Testis (tissue), 3 donors: ENCODE data around the gene TSHZ3. TPM values are rescaled to one million over a fixed set of nuclear protein-coding genes. Genes with fewer than 3 reads are reported as not detected.

Source experiments
- DNase-seq: peaks from one replicate; pipeline ENCODE4 v3.0.0-alpha.2; 2019
- H3K27ac ChIP-seq, 2 donors: fragments of 200-600 bp; sonication (generic); one replicate each; pipeline ENCODE4 v1.5.1; 2019
- H3K27me3 ChIP-seq: fragments of 200-600 bp; sonication (generic); one replicate; pipeline ENCODE4 v1.5.1; 2019
- H3K36me3 ChIP-seq: fragments of 200-600 bp; sonication (generic); one replicate; pipeline ENCODE4 v1.5.1; 2017; ENCODE audit warnings: low read depth; ENCODE audit errors: missing control alignments
- H3K4me1 ChIP-seq: fragments of 200-600 bp; sonication (generic); one replicate; pipeline ENCODE4 v1.5.1; 2019
- H3K4me3 ChIP-seq, 2 donors: fragments of 200-600 bp; sonication (generic); one replicate each; pipeline ENCODE4 v1.5.1; 2017 to 2019
- H3K9me3 ChIP-seq: fragments of 200-600 bp; sonication (generic); one replicate; pipeline ENCODE4 v1.5.1; 2017
- POLR2A ChIP-seq: fragments of 450-650 bp; IDR thresholded peaks from one replicate; pipeline ENCODE4 v1.6.1; 2017; ENCODE audit warnings: antibody characterized with exemption, mild to moderate bottlenecking, moderate library complexity
- WGBS, 2 donors: methylation state at CpG; one replicate each; pipeline ENCODE4 v1.1.5; 2018; 5-methylcytosine and 5-hydroxymethylcytosine counted together
- intact Hi-C: fragments of 100-400 bp; cut with DNase I; formaldehyde crosslinking; loops from one replicate; pipeline ENCODE4 v1.15.1; 2023; ENCODE audit warnings: low total_unique reads
- polyA plus RNA-seq: library from polyadenylated mRNA; stranded (reverse); fragments of 350-450 nt; fragmentation: Illumina TruSeq; extraction: RNeasy Lipid Tissue Mini Kit (QIAGEN cat#74804); gene quantifications from one replicate; pipeline ENCODE4 v1.2.3, GENCODE V29; 2014; ENCODE audit warnings: low read depth, low replicate concordance; ENCODE audit not compliant: insufficient read depth
- total RNA-seq, 2 donors: library from RNA; depleted of rRNA; stranded (reverse); fragments of >200 nt; gene quantifications; one replicate each; pipeline ENCODE4 v1.2.3, GENCODE V29; 2016
- TF ChIP-seq, protein P1 (sequence below), 3 experiments: fragments of 450-650 bp in 2 of 3; fragments of 200-600 bp in 1 of 3; sonication (generic) in 1 of 3; IDR thresholded peaks; one replicate each; pipeline ENCODE4 v1.5.1; 2016 to 2019; ENCODE audit warnings: antibody characterized with exemption in 3 of 3, mild to moderate bottlenecking in 2 of 3, moderate library complexity in 1 of 3

TSHZ3 gene
- total and polyA plus RNA-seq, 3 donors from 2014 or later: 6.8 to 12.7 (median 8.0) TPM

- Histone ChIP-seq H3K27ac (no peak overlapping the region), H3K9me3 (no peaks in the 10 kb centered on the region), H3K36me3 (no peaks in the 10 kb centered on the region), H3K4me1 (no peaks in the 10 kb centered on the region), H3K27me3 (no peaks in the 10 kb centered on the region), H3K4me3 (no peak overlapping the region)
- TF ChIP-seq, protein P1, sequence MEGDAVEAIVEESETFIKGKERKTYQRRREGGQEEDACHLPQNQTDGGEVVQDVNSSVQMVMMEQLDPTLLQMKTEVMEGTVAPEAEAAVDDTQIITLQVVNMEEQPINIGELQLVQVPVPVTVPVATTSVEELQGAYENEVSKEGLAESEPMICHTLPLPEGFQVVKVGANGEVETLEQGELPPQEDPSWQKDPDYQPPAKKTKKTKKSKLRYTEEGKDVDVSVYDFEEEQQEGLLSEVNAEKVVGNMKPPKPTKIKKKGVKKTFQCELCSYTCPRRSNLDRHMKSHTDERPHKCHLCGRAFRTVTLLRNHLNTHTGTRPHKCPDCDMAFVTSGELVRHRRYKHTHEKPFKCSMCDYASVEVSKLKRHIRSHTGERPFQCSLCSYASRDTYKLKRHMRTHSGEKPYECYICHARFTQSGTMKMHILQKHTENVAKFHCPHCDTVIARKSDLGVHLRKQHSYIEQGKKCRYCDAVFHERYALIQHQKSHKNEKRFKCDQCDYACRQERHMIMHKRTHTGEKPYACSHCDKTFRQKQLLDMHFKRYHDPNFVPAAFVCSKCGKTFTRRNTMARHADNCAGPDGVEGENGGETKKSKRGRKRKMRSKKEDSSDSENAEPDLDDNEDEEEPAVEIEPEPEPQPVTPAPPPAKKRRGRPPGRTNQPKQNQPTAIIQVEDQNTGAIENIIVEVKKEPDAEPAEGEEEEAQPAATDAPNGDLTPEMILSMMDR (IDR thresholded peaks at IDR 0.05): no peak
- TF ChIP-seq POLR2A: no peak
- 92 to 94% methylated on average over 6 of the region's 6 CpGs for WGBS, 2 donors
- DNase-seq: no peak
- intact Hi-C loops: no loop called here
These were observed 41.5 kb upstream of the TSHZ3 start for GRCh38 chr19:31390711-31391110.

DNA sequence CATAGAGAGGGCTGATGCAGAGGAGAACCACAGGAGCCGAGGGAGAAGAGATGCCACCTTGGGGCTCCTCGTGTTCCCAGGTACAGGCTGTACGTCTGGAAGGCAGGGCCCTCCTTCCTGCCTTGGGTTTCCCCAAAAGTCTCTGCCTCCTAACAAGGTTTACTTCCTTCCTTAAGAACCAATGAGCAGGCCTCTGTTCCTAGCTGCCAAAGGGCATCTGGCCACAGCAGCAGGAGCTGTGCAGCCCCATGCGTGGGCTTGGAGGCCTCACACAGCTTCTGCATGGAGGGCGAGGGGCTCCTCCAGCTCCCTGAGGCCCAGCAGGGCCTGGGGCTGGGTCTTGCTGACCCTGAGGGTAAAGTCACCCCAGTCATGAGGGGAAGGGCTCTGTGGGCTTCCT, 40.6 kb upstream of the TSHZ3 start:
- Histone ChIP-seq H3K36me3 (no peaks in the 10 kb centered on the region), H3K27me3 (no peaks in the 10 kb centered on the region), H3K27ac (no peak overlapping the region), H3K9me3 (no peaks in the 10 kb centered on the region), H3K4me1 (no peaks in the 10 kb centered on the region), H3K4me3 (no peak overlapping the region)
- TF ChIP-seq, protein P1 (IDR thresholded peaks at IDR 0.05): no peak
- TF ChIP-seq POLR2A: no peak
- no peak for DNase-seq
- intact Hi-C loops: no loop called here
- WGBS, 2 donors: 65 to 92% methylated on average over 3 to 5 of the region's 5 CpGs

DNA sequence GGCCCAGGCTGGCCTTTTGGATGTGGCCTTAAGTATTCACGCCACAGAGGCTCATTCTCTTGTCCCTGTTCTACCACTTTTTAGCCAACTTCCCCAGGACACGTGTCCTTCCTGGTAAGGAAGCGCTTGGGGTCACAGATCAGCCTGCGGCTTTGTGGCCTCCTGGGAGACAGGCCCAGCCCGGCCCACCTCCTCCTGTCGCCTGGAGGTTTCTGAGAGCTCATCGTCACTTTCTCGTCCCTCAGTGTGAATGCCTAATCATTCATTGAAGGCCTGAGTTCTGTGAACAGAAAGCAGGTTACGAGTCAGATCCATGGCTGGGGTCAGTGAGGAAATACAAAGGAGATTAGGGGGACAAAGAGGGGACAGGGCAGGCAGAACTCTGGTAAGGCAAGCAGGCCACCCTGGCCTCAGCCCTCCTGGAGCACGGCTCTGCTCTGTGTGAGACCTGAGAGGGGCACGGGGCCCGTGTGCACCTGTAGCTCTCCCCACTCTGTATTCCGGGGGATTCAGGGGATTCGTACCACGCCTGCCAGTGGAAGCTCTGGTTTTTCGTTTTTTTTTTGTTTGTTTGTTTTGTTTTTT, 38.6 kb upstream of the TSHZ3 start:
- Histone ChIP-seq H3K36me3 (no peaks in the 10 kb centered on the region), H3K4me3 (no peak overlapping the region), H3K9me3 (no peaks in the 10 kb centered on the region), H3K27ac (no peak overlapping the region), H3K27me3 (no peaks in the 10 kb centered on the region), H3K4me1 (no peaks in the 10 kb centered on the region)
- TF ChIP-seq, protein P1 (IDR thresholded peaks at IDR 0.05): no peak
- no peak for TF ChIP-seq POLR2A
- intact Hi-C loops: no loop called here
- 88 to 90% methylated on average over 16 of the region's 16 CpGs for WGBS, 2 donors
- no peak for DNase-seq

- intact Hi-C loops: no loop called here
- H3K4me3 ChIP-seq: no peak overlapping the region
- 94% methylated on average over 5 to 8 of the region's 8 CpGs for WGBS, 2 donors
- H3K4me1 ChIP-seq: no peaks in the 10 kb centered on the region
- no peak for TF ChIP-seq POLR2A
- TF ChIP-seq, protein P1 (IDR thresholded peaks at IDR 0.05): no peak
- H3K27me3 ChIP-seq: no peaks in the 10 kb centered on the region
- H3K9me3 ChIP-seq: no peaks in the 10 kb centered on the region
- H3K36me3 ChIP-seq: no peaks in the 10 kb centered on the region
- H3K27ac ChIP-seq: no peak overlapping the region
- DNase-seq: no peak
These were observed 37.6 kb upstream of the TSHZ3 start for GRCh38 chr19:31386806-31387205.

DNA sequence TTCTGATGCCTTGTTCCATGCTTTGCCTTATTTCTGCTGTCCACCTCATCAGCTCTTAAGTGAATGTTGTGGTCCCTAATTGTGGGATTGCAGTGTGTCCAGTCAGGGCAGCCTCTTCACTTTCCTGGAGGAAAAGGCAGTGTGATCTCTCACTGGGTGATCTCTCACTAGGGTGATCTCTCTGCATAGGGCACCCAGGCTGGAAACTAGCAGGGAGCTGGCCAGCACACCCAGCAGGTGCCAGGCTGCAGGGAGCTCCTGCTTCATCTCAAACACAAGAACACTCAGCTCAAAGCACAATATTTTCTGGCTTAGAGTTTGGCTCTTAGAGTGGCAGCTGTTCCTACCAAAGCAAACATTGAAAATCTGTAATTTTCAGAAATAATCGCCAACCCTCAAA, 36.5 kb upstream of the TSHZ3 start:
- no peaks in the 10 kb centered on the region for H3K9me3 ChIP-seq
- intact Hi-C loops: no loop called here

More for the DNA sequence above, 36.5 kb upstream of the TSHZ3 start:
- DNase-seq: no peak
- Histone ChIP-seq H3K4me1 (no peaks in the 10 kb centered on the region), H3K36me3 (no peaks in the 10 kb centered on the region), H3K27me3 (no peaks in the 10 kb centered on the region), H3K27ac (no peak overlapping the region), H3K4me3 (no peak overlapping the region)
- no peak for TF ChIP-seq POLR2A
- TF ChIP-seq, protein P1 (IDR thresholded peaks at IDR 0.05): no peak
- WGBS, 2 donors: 59 to 76% methylated on average over 1 of the region's 1 CpG
